KMS-11 (cell line): ENCODE data around the gene ADGRG6.

ENCODE experiments used
- H2AFZ ChIP-seq: fragments of 200-600 bp; sonication (generic); 2 replicates; pipeline ENCODE4 v1.6.1; 2016; ENCODE audit warnings: antibody characterized with exemption, mixed run types, low read depth
- H3K27ac ChIP-seq: fragments of 200-600 bp; sonication (generic); 2 replicates; pipeline ENCODE4 v1.6.1; 2016; ENCODE audit warnings: mild to moderate bottlenecking, mixed run types
- H3K27me3 ChIP-seq: fragments of 200-600 bp; sonication (generic); 2 replicates; pipeline ENCODE4 v1.6.1; 2017; ENCODE audit warnings: mild to moderate bottlenecking, low read depth, mixed run types, moderate library complexity; ENCODE audit not compliant: insufficient read depth
- H3K36me3 ChIP-seq: fragments of 200-600 bp; sonication (generic); 2 replicates; pipeline ENCODE4 v1.6.1; 2017; ENCODE audit warnings: mild to moderate bottlenecking, mixed run types; ENCODE audit not compliant: insufficient read depth
- H3K4me1 ChIP-seq: fragments of 200-600 bp; sonication (generic); 2 replicates; pipeline ENCODE4 v1.6.1; 2016; ENCODE audit warnings: mild to moderate bottlenecking, low read depth, mixed run types; ENCODE audit not compliant: poor library complexity, severe bottlenecking
- H3K4me2 ChIP-seq: fragments of 200-600 bp; sonication (generic); 2 replicates; pipeline ENCODE4 v1.7.0; 2016; ENCODE audit warnings: mild to moderate bottlenecking, mixed run types
- H3K4me3 ChIP-seq: fragments of 200-600 bp; sonication (generic); IDR thresholded peaks from 2 replicates; pipeline ENCODE4 v1.6.1; 2017; ENCODE audit warnings: low read depth, low read length, mixed read lengths; ENCODE audit not compliant: insufficient read depth
- H3K79me2 ChIP-seq: fragments of 200-600 bp; sonication (generic); 2 replicates; pipeline ENCODE4 v1.6.1; 2016; ENCODE audit warnings: low read depth, mixed run types; ENCODE audit not compliant: insufficient read depth
- H3K9ac ChIP-seq: fragments of 200-600 bp; sonication (generic); 2 replicates; pipeline ENCODE4 v1.6.1; 2016; ENCODE audit warnings: mild to moderate bottlenecking, mixed run types
- H4K20me1 ChIP-seq: fragments of 200-600 bp; sonication (generic); 2 replicates; pipeline ENCODE4 v1.6.1; 2016; ENCODE audit warnings: mild to moderate bottlenecking, mixed run types; ENCODE audit not compliant: insufficient read depth
- CTCF ChIP-seq: fragments of 200-600 bp; sonication (generic); conservative IDR thresholded peaks from 2 replicates; pipeline ENCODE4 v1.6.1; 2017; ENCODE audit warnings: low read depth, mild to moderate bottlenecking, antibody characterized with exemption, low read length, moderate library complexity, mixed read lengths

Gene ADGRG6

GRCh38 chr6:142325111-142325510, 23.3 kb downstream of the ADGRG6 start:
- no peak overlapping the region for H3K4me3 ChIP-seq
- no peaks in the 10 kb centered on the region for H4K20me1 ChIP-seq
- H3K36me3 ChIP-seq = no peaks in the 10 kb centered on the region
- no peak overlapping the region for H3K4me2 ChIP-seq
- no peak overlapping the region for H2AFZ ChIP-seq
- no peaks in the 10 kb centered on the region for H3K27me3 ChIP-seq
- no peak overlapping the region for H3K9ac ChIP-seq
- no peaks in the 10 kb centered on the region for H3K4me1 ChIP-seq
- no peaks in the 10 kb centered on the region for H3K79me2 ChIP-seq
- TF ChIP-seq CTCF = no peak
- H3K27ac ChIP-seq = no peak overlapping the region

GRCh38 chr6:142326540-142326939, 24.7 kb downstream of the ADGRG6 start:
- Histone ChIP-seq H3K36me3 (no peaks in the 10 kb centered on the region), H3K79me2 (no peaks in the 10 kb centered on the region), H3K4me2 (no peak overlapping the region), H2AFZ (no peak overlapping the region), H3K4me1 (no peaks in the 10 kb centered on the region), H3K4me3 (no peak overlapping the region), H3K27me3 (no peaks in the 10 kb centered on the region), H4K20me1 (no peaks in the 10 kb centered on the region), H3K9ac (no peak overlapping the region), H3K27ac (no peak overlapping the region)
- TF ChIP-seq CTCF = no peak

GRCh38 chr6:142328070-142328469, 26.3 kb downstream of the ADGRG6 start:
- no peaks in the 10 kb centered on the region for H3K79me2 ChIP-seq
- H3K27me3 ChIP-seq = no peaks in the 10 kb centered on the region
- no peak overlapping the region for H2AFZ ChIP-seq
- H3K36me3 ChIP-seq = no peaks in the 10 kb centered on the region
- no peak overlapping the region for H3K9ac ChIP-seq
- H3K4me3 ChIP-seq = no peak overlapping the region
- no peak overlapping the region for H3K27ac ChIP-seq
- no peak for TF ChIP-seq CTCF
- H3K4me2 ChIP-seq = no peak overlapping the region
- no peaks in the 10 kb centered on the region for H3K4me1 ChIP-seq
- no peaks in the 10 kb centered on the region for H4K20me1 ChIP-seq

- Histone ChIP-seq H3K4me1 (no peaks in the 10 kb centered on the region), H3K27ac (no peak overlapping the region), H2AFZ (no peak overlapping the region), H3K4me2 (no peak overlapping the region), H3K36me3 (no peaks in the 10 kb centered on the region), H3K79me2 (no peaks in the 10 kb centered on the region), H3K9ac (no peak overlapping the region), H3K27me3 (no peaks in the 10 kb centered on the region), H4K20me1 (no peaks in the 10 kb centered on the region), H3K4me3 (no peak overlapping the region)
- TF ChIP-seq CTCF = no peak
These were observed 27.8 kb downstream of the ADGRG6 start for GRCh38 chr6:142329486-142330113.
